ENCODE measurements around the gene PRAC1.

The PRAC1 gene

DNA sequence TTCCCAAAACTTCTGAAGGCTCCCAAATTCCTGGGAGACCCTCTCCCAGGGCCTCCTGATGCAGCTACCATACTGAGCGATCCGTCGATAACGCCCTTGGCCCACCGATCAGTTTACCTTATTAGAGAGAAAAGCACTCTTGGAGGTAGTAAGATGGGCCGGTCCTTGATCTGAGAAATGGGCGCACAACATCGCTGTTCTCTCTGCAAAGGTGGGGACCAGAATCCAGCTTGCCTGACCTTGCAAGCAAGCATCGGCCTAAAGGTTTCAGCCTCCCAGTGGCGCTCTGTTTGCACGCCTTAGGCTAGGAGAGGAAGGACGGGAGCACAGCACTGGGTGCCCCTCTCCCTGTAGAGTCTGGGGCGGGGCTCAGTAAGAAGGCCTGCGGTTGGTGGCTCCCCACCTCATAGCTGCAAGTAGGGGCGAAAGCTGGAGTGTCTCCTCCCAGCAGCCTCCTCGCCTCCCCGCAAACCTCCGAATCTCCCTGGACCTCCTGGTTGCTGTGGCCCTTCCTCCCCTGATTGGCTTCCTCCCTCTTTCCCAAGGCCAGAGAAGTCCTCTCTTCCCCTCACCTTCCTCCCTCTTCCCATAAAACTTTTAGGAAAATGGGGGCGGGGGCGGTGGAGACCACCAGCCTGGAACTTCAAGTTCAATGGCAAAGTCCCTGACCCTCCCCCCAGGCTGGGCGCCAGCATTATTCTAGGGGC lies at the start of gene PRAC1:
Gene PRAC1 (minus strand): TSS at position 318 of the 707 bp plus-strand sequence. CDS start 126 bp downstream, at position 192.
- DNase-seq, result no peak

DNA sequence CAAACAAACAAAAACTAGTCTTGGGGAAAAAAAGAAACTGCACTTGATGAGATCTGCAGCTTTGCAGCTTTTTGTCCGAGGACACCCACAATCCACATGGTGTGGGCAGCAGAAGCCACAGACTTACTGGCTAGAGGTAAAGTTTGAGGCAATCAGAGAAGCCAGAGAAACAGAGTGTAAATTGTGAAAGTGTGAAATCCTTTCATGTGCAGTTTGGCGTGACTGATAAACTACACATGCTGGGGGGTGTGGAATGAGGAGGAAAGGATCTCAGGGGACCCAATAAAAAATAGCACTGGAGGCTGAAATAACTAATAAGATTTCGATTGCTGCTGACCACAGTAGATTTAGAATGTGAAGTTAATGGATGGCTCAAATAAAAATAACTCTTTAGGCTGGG lies 48.6 kb upstream of the PRAC1 start:
- no peak for DNase-seq

DNA sequence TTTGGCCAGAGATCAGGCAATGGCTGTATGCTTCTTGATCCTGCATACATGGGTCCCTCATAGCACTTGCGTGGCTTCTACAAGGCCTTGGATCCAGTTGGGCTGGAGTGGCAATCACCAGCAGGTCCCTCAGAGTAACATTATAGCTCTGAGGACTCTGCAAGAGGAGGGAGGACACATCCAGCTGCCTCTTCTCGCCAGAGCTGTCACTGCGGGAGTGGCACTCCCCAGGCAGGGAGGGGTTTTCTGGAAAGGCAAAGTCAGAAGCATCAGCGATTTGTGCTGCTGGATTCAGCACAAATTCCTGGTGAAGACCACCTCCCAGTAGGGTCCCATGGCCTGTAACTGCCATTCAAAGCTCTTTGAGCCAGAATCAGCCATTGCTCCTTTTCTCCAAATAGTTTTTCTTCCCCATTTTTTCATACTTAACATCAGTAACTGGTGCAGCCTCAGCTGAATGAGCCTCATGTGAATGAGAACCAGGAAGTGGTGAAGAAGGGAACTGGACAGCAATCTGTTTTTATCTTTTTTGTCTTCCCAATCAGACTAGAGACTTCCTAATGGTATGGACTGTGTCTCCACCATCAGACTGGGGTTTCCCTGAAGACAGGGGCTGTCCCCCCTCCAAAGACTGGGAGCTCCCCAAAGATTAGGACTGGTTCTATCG lies 46.8 kb upstream of the PRAC1 start:
- no peak for DNase-seq

- DNase-seq, result no peak
Observed at GRCh38 chr17:48767263-48767774, 45.0 kb upstream of the PRAC1 start.

- DNase-seq, result no peak
Observed at GRCh38 chr17:48761114-48761513, 38.8 kb upstream of the PRAC1 start.

GRCh38 chr17:48760411-48760810 lies 38.1 kb upstream of the PRAC1 start:
- no peak for DNase-seq

DNA sequence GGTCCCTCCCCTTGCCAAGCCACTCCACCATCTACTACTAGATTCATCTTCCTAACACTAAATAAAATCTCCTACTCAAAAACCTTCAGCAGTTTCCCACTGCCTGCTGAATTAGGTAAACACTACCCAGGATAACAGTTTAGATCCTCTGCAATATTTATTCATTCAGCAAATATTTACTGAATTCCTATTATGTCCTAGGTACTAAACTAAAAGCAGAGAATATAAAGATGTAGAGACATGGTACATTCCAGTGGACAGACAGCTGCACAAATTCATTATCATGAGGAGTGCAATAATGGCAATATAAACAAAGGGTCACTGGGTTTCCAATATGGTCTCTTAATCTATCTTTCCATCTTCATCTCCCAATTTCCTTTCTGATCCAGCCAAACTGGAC lies 37.0 kb upstream of the PRAC1 start:
- DNase-seq, result no peak

- DNase-seq, result no peak
Observed at GRCh38 chr17:48757524-48757961, 35.2 kb upstream of the PRAC1 start.

DNA sequence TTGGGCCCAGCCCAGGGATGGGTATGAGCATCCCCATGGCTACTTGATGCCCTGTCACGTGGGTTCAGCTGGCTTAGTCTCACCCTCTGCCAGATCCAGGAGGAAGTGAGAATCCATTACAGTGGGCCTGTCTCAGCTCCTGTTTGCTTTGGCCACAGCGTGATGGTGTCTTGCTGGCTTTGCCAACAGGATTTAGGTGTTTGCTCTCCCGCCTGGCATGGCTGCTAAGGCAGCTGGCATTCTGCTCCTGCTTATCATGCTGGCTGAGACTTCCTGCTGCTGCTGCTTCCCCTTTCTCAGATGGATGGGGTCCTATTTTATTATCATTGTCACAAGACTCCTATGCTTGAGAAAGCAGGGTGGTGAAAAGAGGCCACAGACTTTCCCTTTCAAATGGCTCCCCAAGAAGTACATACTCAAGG lies 34.5 kb upstream of the PRAC1 start:
- no peak for DNase-seq

DNA sequence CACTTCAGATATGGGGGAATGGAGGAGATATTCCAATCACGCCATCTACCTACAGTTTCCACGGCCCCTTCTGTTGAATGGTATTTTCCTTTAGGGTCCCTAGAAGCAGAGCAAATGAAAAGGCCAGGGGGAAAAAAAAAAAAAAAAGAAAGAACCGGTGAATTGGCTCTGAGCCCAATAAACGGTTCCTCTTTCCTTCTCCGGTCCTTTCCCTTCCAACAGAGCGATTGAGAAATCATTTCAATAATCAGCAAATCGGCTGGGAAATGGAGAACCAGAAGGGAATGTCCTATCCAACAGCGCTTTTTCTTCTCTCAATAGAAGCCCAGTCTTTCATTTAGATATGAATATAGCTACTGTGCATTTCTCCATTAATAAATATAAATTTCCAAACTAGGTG lies 33.0 kb upstream of the PRAC1 start:
- no peak for DNase-seq

- DNase-seq, result no peak
Observed at GRCh38 chr17:48754500-48755261, 32.4 kb upstream of the PRAC1 start.

GRCh38 chr17:48753794-48754499 lies 31.6 kb upstream of the PRAC1 start:
- DNase-seq, result no peak

GRCh38 chr17:48752399-48753288 lies 30.3 kb upstream of the PRAC1 start:
- no peak for DNase-seq

DNA sequence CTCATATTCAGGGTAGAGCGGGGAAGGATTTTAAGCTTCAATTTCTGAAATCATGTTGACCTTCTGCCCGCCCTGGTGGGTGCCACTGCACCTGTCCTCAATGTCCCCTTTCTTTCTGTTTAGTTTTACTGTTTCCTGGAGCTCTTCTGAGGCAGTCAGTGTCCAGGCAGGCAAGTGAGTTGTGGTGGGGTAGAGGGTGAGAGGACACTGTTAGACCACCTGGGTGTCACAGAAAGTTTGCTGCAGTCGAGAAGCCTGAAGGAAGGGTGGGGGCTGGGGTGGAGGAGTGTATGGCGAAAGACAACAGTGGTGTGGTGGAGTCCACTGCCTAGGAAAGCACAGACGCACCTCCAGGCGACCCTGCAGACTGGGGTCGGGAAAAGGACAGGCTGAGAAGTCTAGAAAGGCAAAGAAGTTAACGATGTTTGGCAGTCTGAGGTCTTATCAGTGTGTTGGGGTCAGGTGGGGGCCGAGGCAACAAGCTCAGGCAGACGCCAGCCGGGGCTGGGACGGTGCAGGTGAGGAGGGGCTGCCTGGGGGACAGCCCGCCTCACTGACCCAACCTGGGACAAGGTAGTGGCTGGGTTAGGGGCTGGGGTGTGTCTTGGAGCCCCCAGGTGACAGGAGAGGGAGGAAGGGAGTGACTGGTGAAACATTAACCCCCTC lies 29.5 kb upstream of the PRAC1 start:
- DNase-seq, result no peak

DNA sequence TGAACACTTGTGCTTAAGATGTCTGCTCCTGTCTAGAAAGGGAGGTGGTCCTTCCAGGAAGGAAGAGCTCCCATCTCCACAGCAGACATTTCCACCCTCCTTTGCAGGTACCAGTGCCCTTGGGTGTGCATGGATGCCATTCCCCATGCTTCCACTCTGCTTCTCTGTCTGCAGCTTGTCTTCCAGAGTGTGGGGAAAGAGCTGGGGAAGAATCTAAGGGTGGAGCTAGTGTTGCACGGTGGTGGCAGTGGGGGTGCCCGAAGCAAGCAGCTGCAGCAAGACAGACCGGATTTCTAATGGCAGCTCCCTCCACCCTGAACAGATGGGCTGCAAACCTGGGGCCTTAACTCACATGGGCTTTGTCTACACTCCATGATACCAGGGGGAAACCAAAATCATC lies 28.9 kb upstream of the PRAC1 start:
- no peak for DNase-seq

DNA sequence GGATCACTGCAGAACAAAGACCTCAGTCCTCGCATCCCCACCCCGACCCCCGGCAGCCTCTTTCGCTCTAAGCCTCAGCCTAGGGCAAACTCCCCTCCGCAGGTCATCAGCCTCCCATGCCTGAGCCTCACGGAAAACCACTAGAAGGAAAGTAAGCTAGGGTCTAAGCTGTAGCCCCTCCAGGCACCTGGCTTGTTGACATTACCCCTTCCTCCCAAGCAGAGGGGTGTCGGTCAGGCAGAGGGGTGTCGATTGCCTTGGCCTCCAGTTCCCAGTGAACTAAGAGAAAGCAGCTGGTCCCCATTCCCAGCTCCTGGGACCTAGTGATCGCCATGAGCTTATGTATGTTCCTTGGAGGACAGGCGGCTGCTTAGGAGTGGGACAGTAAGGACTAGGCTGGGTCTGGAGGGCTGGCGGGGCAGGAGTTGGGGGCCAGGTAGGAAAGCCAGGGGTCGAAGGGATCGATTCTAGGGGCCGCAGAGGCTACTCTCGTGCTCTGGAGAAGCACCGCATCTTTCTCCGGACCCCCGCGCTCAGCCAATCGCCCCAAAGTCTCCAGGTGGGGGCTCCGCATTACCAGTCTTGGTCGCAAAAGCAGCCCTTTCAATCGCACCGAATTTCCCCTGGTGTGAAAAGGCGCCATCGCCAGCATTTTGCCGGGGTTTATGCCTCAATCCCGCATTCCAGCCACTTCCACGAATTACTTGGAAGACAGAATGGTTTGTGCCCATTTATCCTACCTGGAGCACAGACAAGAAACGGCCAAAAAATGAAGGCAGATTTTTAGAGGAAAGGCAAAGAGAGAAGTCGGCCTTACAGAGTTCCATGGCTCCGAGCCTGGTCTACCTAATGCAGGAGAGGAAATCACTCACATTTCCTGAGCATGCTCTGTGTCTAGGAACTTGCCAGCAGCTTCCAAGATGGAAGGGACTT lies 27.6 kb upstream of the PRAC1 start:
- no peak for DNase-seq

DNA sequence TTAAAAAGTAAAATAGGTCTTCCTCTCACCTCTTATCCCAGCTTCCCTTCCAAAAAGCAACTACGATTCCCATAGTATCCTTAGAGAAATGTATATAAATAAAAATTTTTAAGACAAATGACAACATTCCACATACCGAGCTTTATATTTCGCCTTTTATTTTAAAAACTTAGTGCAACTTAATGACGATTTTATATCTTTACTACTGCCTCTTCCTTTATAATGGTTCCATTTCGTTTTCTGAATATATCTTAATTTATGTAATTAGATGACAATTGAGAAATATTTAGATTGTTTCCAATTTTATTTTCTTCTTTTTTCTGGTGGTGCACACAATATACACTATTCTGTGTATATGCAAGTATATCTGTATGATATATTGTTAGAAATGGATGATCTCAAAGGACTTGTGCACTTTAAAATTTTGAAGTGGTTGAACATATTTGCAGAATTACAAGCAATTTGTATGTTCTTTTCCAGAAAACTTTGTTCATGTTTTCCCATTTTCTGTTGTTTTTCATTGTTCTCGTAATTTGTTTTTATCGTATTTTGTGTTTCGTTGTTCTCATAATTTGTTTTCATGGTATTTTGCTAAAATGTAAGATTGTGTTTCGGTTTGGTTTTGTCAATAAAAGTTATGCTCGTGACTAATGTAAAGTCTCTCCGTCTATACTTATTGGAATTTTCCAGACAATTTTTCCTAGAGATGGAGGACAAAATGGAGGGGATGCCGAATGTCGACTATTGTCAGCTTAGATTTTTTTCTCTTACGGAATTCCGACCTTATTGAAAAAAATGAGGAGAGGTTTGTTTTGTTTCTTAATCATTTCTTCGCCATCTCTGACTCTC lies 26.6 kb upstream of the PRAC1 start:
- no peak for DNase-seq

GRCh38 chr17:48747445-48748363 lies 25.4 kb upstream of the PRAC1 start:
- DNase-seq, result peak in 1 of 2 experiments; percentile 25
